ENCODE measurements around the gene JMJD6. TPM values are rescaled to one million over a fixed set of nuclear protein-coding genes. Genes with fewer than 3 reads are reported as not detected.
"Not testable (repeated sequence)": the region's sequence is repeated elsewhere in the genome, so short reads cannot be mapped to it uniquely, and the experiment has no call there.

The JMJD6 gene
- total and polyA plus RNA-seq, 12 donors: 23.5 to 105 (median 41.7) TPM

DNA sequence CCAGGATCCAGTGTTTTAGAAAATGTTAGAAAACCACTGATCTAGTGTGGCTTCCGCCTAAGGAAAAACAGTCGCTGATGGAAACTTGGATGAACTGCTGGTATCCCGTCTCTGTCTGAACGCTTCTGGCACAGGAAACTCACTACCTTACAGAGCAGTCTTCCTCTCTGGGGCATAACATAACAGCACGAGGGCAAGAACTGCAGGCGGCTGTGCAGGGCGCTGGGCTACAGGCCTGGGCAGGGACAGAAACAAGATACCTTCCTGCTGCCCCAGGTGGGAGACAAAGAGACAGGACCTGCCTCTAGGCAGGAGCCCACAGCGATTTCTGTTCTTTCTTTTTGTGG, 26.2 kb downstream of the JMJD6 start:
- H3K36me3 ChIP-seq (replicated peaks in 1 of 2): no peaks in the 10 kb centered on the region
- WGBS, 4 donors: 38 to 48% (median 40%) methylated on average over 6 to 8 of the region's 8 CpGs
- H3K27me3 ChIP-seq: no peaks in the 10 kb centered on the region
- H3K4me3 ChIP-seq: peak overlapping the region in 1 of 4 donors; percentile 37
- H3K9me3 ChIP-seq (replicated peaks in 1 of 3): no peaks in the 10 kb centered on the region
- no peak for DNase-seq
- TF ChIP-seq, protein P1, sequence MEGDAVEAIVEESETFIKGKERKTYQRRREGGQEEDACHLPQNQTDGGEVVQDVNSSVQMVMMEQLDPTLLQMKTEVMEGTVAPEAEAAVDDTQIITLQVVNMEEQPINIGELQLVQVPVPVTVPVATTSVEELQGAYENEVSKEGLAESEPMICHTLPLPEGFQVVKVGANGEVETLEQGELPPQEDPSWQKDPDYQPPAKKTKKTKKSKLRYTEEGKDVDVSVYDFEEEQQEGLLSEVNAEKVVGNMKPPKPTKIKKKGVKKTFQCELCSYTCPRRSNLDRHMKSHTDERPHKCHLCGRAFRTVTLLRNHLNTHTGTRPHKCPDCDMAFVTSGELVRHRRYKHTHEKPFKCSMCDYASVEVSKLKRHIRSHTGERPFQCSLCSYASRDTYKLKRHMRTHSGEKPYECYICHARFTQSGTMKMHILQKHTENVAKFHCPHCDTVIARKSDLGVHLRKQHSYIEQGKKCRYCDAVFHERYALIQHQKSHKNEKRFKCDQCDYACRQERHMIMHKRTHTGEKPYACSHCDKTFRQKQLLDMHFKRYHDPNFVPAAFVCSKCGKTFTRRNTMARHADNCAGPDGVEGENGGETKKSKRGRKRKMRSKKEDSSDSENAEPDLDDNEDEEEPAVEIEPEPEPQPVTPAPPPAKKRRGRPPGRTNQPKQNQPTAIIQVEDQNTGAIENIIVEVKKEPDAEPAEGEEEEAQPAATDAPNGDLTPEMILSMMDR (IDR thresholded peaks at IDR 0.05): no peak
- no peak for TF ChIP-seq POLR2A (IDR thresholded peaks at IDR 0.05)
- peaks cover 75 to 93% of the 10 kb centered on the region in 2 donors for H3K4me1 ChIP-seq (replicated peaks in 1 of 2)
- intact Hi-C loops (cut with DNase I): no loop called here
- peak overlapping the region; percentile 78 to 99 (median 92) for H3K27ac ChIP-seq

DNA sequence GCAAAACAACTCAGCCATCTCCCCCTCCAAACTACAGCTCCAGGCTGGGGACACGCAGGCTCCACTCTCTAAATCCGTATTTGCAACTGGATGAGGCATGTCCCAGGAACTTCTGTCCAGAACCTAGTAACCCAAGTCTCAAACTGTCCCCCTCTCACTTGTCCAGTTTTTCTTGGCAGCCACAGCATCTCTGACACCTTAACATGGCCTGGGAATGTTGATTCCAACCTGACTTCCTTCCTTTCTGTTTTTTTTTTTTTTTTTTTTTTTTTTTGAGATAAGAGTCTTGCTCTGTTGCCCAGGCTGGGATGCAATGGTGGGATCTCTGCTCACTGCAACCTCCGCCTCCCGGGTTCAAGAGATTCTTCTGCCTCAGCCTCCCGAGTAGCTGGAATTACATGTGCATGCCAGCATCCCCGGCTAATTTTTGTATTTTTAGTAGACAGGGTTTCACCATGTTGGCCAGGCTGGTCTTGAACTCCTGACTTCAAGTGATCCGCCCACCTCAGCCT, 27.9 kb downstream of the JMJD6 start:
- H3K36me3 ChIP-seq (replicated peaks in 1 of 2); DNase-seq; H3K27me3 ChIP-seq; H3K4me3 ChIP-seq; H3K9me3 ChIP-seq (replicated peaks in 1 of 3); intact Hi-C loops (cut with DNase I): not testable (repeated sequence)
- Histone ChIP-seq H3K27ac (peak overlapping the region in 3 of 5 donors; percentile 92 to 99 (median 95)), H3K4me1 (replicated peaks in 1 of 2) (peaks cover 75 to 86% of the 10 kb centered on the region in 2 donors)
- WGBS, 4 donors: 70 to 81% (median 79%) methylated on average over 6 to 7 of the region's 7 CpGs

GRCh38 chr17:76697702-76698465, 28.5 kb downstream of the JMJD6 start:
- no peaks in the 10 kb centered on the region for H3K27me3 ChIP-seq
- TF ChIP-seq, protein P1 (IDR thresholded peaks at IDR 0.05): no peak
- TF ChIP-seq POLR2A (IDR thresholded peaks at IDR 0.05): peak in 1 of 2 donors; percentile 46
- H3K4me1 ChIP-seq (replicated peaks in 1 of 2): peaks cover 69 to 81% of the 10 kb centered on the region in 2 donors
- H3K4me3 ChIP-seq: no peak overlapping the region
- 27 to 46% (median 39%) methylated on average over 9 to 17 of the region's 17 CpGs for WGBS, 4 donors
- no peaks in the 10 kb centered on the region for H3K36me3 ChIP-seq (replicated peaks in 1 of 2)
- intact Hi-C loops (cut with DNase I): no loop called here
- H3K9me3 ChIP-seq (replicated peaks in 1 of 3): no peaks in the 10 kb centered on the region
- DNase-seq: peak in 5 of 7 donors; percentile 41 to 75 (median 70)
- H3K27ac ChIP-seq: peak overlapping the region; percentile 68 to 99 (median 92)

DNA sequence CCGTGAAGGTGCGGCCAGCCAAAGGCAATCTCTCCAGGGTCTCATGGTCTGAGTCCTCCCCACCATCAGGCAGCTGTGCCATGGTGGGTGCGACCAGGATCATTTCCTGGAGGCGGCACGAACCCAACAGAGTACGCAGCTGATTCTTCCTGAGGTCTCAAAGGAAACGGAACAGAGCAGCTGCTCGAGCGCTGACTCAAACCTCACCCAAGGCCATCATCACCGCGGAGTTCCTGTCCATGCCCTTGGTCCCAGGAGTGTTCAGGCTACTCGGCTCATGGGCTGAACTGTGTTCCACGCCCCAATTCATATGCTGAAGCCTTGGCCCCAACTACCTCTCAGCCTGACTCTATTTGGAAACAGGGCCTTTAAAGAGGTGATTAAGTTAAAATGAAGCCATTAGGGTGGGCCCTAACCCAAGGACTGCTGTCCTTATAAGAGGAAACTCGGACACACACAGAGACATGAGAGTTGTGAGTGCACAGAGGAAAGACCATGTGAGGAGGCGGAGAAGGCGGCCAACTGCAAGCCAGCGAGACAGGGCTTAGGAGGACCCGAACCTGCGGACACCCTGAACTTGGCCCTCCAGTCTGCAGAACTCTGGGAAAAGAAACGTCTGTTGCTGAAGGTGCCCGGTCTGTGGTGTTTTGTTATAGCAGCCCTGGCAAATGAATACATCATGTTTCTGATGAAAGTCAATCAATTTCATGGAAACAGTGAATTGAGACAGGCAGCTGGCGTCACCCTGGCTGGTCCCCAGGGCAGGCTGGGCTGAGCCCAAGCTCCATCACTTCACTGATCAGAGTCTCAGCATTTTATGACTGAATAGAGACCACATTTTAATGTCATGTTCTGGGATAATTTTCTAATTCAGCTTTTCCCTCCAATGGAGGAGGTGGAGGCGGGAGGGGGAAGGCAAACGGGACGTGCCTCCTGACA, 29.4 kb downstream of the JMJD6 start:
- no peaks in the 10 kb centered on the region for H3K27me3 ChIP-seq
- H3K4me3 ChIP-seq: no peak overlapping the region
- peak; percentile 80 to 95 (median 92) for DNase-seq
- no peaks in the 10 kb centered on the region for H3K36me3 ChIP-seq (replicated peaks in 1 of 2)
- whole genome bisulfite sequencing, 4 donors: 39 to 66% (median 47%) methylated on average over 15 to 25 of the region's 25 CpGs
- intact Hi-C loops (cut with DNase I): no loop called here
- no peaks in the 10 kb centered on the region for H3K9me3 ChIP-seq (replicated peaks in 1 of 3)
- H3K27ac ChIP-seq: peak overlapping the region; percentile 68 to 99 (median 92)
- peak in 1 of 2 donors; percentile 81 for TF ChIP-seq POLR2A (IDR thresholded peaks at IDR 0.05)
- TF ChIP-seq, protein P1 (IDR thresholded peaks at IDR 0.05): peak in 1 of 6 experiments; percentile 8
- peaks cover 61 to 74% of the 10 kb centered on the region in 2 donors for H3K4me1 ChIP-seq (replicated peaks in 1 of 2)

Measured in adrenal gland (tissue), 12 donors.